ENCODE results near the gene PTPRN2. TPM values are rescaled to one million over a fixed set of nuclear protein-coding genes. Genes with fewer than 3 reads are reported as not detected.
A peak's percentile ranks its signal among the peaks of the same experiment; 100 is the strongest.

The PTPRN2 gene
- total and polyA plus RNA-seq, 2 donors from 2014 or later = 4.8 to 6.2 TPM

- no peak for FAIRE-seq
- DNase-seq = peak in 1 of 5 donors; percentile 52
- Histone ChIP-seq H3K27me3 (ENCODE audit: control insufficient read depth, insufficient read depth, low read length) (peaks cover 2% of the 10 kb centered on the region), H3K36me3 (ENCODE audit: control insufficient read depth in 2 of 3, insufficient read depth in 3 of 3, low read length in 3 of 3) (no peaks in the 10 kb centered on the region), H3K4me3 (ENCODE audit: low read length in 3 of 3) (no peak overlapping the region), H3K9ac (ENCODE audit: low read length in 3 of 3) (no peak overlapping the region), H3K9me3 (ENCODE audit: control insufficient read depth in 2 of 3, insufficient read depth in 1 of 3, low read length in 3 of 3) (no peaks in the 10 kb centered on the region), H3K27ac (ENCODE audit: low read depth in 2 of 2, low read length in 2 of 2) (no peak overlapping the region), H3K4me1 (ENCODE audit: control insufficient read depth in 2 of 3, insufficient read depth in 2 of 3, low read depth in 1 of 3, low read length in 3 of 3) (no peaks in the 10 kb centered on the region)
- intact Hi-C loops (cut with DNase I) = no loop called here
- TF ChIP-seq, protein P1, sequence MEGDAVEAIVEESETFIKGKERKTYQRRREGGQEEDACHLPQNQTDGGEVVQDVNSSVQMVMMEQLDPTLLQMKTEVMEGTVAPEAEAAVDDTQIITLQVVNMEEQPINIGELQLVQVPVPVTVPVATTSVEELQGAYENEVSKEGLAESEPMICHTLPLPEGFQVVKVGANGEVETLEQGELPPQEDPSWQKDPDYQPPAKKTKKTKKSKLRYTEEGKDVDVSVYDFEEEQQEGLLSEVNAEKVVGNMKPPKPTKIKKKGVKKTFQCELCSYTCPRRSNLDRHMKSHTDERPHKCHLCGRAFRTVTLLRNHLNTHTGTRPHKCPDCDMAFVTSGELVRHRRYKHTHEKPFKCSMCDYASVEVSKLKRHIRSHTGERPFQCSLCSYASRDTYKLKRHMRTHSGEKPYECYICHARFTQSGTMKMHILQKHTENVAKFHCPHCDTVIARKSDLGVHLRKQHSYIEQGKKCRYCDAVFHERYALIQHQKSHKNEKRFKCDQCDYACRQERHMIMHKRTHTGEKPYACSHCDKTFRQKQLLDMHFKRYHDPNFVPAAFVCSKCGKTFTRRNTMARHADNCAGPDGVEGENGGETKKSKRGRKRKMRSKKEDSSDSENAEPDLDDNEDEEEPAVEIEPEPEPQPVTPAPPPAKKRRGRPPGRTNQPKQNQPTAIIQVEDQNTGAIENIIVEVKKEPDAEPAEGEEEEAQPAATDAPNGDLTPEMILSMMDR (IDR thresholded peaks at IDR 0.05; ENCODE audit: borderline replicate concordance, extremely low read depth, insufficient read depth) = no peak
Observed at GRCh38 chr7:157587051-157587804, 1000.4 kb downstream of the PTPRN2 start.

DNA sequence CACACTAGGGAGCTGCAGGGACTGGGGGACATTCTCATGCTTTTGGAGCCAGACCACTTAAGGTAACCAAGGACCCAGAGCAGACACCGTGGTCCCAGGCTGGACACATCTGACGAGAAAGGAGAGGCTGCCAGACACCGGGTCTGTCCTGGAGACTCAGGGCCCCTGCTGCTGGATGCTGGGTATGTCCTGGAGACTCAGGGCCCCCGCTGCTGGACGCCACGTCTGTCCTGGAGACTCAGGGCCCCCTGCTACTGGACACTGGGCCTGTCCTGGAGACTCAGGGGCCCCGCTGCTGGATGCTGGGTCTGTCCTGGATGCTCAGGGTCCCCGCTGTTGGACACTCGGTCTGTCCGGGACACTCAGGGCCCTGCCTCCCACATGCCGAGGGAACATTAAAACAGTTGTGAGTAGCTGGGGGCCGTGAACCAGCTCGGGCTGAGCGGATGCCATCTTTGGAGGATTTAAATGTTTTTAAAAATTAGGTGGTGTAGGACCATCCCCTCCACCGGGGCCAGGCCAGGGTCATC is 1001.1 kb downstream of the PTPRN2 start:
- TF ChIP-seq, protein P1 (IDR thresholded peaks at IDR 0.05; ENCODE audit: borderline replicate concordance, extremely low read depth, insufficient read depth) = no peak
- intact Hi-C loops (cut with DNase I) = no loop called here

DNA sequence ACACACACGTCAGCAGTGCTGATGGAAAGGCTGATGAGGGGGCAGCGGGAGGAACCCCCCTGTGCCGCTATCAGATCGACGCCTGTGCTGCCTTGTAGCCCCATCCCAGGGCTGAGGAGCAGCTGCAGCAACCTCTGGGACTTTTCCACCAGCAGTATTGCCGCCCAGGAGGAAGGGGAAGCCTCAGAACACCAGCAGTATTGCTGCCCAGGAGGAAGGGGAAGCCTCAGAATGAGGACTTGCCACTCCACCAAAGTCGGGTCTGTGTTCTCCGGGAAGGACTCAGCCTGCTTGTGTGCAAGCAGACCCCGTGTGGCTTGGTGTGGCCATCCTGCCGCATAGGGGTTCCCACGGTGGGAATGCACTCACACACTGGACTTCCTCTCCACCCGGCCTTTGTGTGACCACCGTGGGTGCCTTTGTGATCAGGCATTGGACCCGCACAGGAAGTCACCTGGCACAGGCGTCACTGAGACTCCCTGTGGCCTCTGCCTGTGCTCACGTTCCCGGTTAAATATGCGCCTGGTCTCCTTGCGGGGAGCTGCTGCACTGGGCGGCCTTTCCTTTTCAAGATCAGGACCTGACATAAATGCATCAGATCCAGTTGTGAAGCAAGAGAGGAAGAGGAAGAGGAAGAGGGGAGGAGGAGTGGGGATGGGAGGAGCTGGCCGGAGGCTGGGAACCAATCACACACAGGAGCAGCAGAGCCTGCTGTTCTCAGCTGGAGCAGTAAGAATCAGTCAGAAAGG is 1002.3 kb downstream of the PTPRN2 start:
- Histone ChIP-seq H3K4me1 (ENCODE audit: control insufficient read depth in 2 of 3, insufficient read depth in 2 of 3, low read depth in 1 of 3, low read length in 3 of 3) (no peaks in the 10 kb centered on the region), H3K27me3 (ENCODE audit: control insufficient read depth, insufficient read depth, low read length) (peaks cover 2% of the 10 kb centered on the region), H3K4me3 (ENCODE audit: low read length in 3 of 3) (peak overlapping the region in 1 of 3 donors; percentile 16), H3K9ac (ENCODE audit: low read length in 3 of 3) (no peak overlapping the region), H3K27ac (ENCODE audit: low read depth in 2 of 2, low read length in 2 of 2) (no peak overlapping the region), H3K9me3 (ENCODE audit: control insufficient read depth in 2 of 3, insufficient read depth in 1 of 3, low read length in 3 of 3) (no peaks in the 10 kb centered on the region), H3K36me3 (ENCODE audit: control insufficient read depth in 2 of 3, insufficient read depth in 3 of 3, low read length in 3 of 3) (no peaks in the 10 kb centered on the region)
- TF ChIP-seq, protein P1 (IDR thresholded peaks at IDR 0.05; ENCODE audit: borderline replicate concordance, extremely low read depth, insufficient read depth) = no peak
- intact Hi-C loops (cut with DNase I) = no loop called here
- FAIRE-seq (no peak), DNase-seq (peak in 1 of 5 donors; percentile 43)

More for the DNA sequence above, 1001.1 kb downstream of the PTPRN2 start:
- H3K27ac ChIP-seq (ENCODE audit: low read depth in 2 of 2, low read length in 2 of 2) = no peak overlapping the region
- H3K4me3 ChIP-seq (ENCODE audit: low read length in 3 of 3) = no peak overlapping the region
- H3K27me3 ChIP-seq (ENCODE audit: control insufficient read depth, insufficient read depth, low read length) = peaks cover 2% of the 10 kb centered on the region
- FAIRE-seq (no peak), DNase-seq (peak in 1 of 5 donors; percentile 45)
- H3K9me3 ChIP-seq (ENCODE audit: control insufficient read depth in 2 of 3, insufficient read depth in 1 of 3, low read length in 3 of 3) = no peaks in the 10 kb centered on the region
- H3K4me1 ChIP-seq (ENCODE audit: control insufficient read depth in 2 of 3, insufficient read depth in 2 of 3, low read depth in 1 of 3, low read length in 3 of 3) = no peaks in the 10 kb centered on the region
- H3K36me3 ChIP-seq (ENCODE audit: control insufficient read depth in 2 of 3, insufficient read depth in 3 of 3, low read length in 3 of 3) = no peaks in the 10 kb centered on the region
- no peak overlapping the region for H3K9ac ChIP-seq (ENCODE audit: low read length in 3 of 3)

All from kidney (tissue), 14 donors.